COLO829 (cell line): ENCODE data around the gene CCDC13.

ENCODE experiments used
- DNase-seq: peaks from one replicate; pipeline ENCODE4 v3.0.0; 2012; ENCODE audit warnings: low spot score

CCDC13 gene

DNA sequence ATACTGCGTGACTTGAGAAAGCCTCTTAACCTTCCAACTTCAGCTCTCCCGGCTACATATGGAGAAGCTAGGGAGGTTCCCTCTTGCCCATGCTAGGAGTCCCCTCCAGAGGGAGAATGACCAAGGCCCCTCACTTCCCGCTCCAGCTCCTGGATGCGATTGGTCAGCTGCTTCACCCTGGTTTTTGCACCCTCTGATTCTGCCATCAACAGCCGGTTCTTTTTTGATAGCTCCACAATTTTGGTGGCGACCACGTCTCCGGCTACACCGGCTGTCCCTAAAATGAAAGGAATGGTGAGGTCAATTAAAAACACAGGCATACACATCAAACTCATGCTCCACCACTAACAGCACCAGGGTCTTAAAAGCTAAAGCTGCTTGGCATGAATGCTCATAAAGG, 20.6 kb downstream of the CCDC13 start:
- DNase-seq, result no peak

DNA sequence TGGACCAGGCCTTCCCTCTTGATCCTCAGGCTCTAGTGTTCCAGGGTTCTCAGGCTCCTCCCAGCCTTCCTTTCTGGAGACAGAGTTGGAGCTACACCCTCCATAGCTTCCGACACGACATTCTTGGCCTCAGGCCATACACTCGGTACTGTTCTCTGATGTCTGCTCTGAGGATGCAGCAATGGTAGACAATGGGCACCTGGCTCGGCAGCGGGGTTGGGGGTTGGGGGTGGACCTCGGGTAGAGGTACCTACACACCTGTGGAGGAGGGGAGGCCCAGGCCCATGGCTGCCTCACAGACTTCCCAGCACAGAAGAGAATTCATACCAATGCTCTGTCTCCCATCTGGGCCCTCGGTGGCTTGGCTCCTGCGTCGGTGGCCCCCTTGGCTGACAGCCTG, 21.4 kb downstream of the CCDC13 start:
- no peak for DNase-seq

DNA sequence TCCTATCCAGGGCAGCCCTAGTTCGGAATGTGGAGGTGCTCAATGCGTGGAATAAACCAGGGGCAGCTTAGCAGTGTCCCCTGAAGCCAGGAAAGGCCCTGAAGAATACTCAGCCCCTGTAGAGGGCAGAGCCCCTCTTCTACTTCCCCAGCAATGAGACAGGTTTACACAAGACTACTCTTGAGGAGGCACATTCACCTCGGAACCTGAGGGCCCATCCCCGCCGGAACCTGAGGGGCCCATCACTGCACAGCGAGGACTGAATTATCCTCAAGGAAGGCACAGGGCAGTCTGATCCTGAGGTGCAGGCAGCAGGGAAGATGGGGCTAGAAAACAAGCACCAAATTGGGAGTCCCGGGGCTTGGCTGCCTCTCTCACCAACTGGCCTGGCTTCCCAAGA, 22.2 kb downstream of the CCDC13 start:
- DNase-seq, result no peak

DNA sequence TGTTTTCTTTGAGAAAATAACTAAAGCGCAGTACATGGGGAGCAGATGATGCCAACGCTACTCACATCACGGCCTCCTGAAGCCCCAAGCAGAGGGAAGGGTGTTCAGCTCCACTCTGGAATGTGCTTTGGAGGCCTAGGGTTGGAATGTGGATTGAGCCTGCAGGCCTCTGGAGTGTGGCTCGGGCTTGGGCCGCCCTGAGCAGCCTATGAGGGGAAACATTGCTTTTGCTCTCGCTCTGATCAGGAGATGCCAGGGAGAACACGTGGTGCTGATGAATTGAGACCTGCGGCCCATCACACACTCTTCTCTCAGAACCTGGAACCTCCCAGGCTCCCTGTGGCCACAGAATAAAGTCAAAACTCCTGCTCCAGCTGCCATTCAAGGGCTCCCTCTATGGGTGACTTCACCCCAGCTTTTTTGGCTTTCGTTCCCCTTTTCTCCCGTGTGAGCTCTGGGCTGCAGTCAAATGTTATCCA, 23.3 kb downstream of the CCDC13 start:
- no peak for DNase-seq

DNA sequence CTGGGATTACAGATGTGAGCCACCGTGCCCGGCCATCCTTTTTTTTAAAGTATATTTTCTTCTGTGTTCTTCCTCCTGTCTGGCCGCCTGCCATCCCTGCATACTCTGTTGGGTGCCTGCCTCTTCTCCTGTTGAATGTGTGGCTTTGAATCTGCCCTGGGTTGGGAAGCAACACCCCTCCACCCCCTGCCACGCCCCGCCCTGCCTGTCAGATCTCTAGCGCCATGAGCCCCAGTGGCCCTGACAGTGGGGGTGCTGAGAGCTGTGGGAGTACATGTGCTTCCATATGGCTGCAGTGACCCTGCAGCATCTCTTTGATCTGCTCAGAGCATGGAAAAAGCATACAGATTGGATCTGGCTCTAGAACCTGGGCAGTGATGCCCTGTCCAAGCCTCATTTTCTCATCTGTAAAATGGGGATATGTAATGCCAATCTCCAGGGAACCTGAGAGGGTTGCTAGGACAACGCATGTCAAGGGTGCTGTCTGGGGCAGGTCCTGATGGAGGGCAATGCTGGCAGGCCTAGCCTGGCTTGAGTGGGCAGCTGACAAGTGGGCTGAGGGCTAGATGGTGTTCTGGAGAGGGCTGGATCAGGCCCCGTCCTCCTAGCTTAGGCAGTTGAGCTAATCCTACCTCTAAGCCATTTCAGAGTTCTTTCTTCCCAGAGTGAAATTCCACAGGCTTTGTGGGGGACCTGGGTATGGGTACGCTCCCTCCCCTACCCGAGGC, 23.9 kb downstream of the CCDC13 start:
- no peak for DNase-seq

DNA sequence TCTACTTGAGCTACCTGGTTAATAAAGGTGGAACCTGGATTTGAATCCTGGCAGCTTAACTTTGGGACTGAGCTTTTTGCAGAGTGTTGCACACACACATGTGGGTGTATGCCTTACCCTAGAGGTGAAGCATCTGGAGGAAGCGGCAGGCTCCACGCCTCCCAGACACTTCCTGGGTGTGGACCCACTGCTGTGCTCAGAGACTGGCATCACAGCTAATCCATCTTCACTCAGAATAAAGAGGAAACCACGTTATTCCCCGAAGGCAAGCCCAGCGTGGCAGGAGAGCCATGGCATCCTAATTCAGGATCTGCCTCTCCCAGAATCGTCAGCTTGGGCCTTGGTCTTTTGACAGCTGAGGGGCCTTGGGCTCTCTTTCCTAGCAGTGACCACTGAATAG, 25.5 kb downstream of the CCDC13 start:
- DNase-seq, result no peak

DNA sequence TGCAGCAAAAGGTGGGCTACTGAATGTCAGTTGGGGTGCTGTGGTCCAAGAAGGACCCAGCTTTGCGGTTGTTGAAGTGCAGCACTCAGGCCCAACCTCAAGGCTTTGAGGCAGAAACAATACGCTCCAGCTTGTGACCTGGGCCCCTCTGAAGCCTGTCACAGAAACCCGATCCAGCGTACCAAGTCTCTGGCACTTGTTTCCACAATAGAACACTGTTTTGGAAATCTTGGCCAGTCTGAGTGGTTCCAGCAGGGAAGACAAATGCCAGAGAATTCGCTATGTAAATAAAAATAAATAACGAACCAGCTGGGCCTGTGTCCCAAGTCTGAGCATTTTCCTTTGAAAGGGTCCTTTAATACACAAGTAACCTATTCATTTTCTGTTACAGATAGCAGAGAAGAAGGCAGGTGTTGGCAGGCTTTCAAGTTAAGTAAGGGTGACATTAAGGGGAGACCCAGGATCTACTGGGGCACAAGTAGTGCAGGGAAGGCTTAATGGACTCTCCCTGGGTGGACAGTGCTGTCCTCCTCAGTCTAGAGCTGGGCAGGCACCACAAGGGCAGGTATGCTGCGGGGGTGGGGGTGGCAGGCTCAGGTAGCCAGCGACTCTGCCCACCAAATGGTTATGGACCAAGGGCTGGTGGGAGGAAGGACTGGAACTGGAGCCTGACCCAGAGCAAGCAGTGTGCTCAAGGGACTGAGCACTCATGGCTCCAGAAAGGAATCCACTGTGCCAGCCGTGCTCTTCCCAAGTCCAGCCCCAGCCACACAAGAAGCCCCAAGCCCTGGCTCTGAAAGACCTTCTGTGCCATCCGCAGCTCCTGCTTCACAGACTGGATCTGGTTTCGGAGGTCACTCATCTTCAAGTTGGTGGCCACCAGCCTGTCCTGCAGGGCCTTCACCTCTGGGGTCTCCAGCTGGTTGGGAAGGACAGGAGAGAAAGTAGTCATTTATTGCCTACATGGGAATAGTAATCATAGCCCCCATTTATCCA, 26.3 kb downstream of the CCDC13 start:
- no peak for DNase-seq

DNA sequence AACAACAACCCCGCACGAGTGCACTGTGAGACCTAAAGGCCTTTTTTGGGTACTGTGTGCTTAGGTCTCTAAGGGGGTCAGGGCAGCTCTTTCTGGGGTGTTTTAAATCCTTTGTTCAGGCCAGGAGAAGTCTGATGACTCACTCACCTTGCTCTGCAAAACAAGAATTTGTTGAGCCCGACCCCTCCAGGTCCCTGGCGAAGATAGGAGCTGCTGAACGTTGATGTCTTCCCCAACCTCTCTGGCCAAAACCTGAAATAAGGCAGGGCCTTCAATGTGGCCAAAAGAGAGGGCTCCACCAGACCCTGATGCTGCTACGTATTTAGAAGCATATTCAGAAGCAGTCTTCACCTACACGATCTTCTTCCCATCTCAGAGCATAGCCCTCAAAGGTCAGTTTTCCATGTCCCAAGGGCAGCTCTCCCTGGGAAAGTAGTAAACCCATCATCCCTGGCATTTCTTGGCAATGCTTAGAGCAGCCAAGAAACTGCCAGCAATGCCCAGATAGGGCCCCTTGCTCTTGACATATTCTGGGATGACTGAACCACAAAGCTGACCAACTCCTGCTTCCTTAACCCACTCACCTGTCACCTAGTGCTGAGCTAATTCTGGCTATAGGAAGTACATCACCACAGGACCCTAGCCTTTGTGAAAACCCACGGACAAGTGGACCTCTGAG, 27.1 kb downstream of the CCDC13 start:
- DNase-seq, result no peak

DNA sequence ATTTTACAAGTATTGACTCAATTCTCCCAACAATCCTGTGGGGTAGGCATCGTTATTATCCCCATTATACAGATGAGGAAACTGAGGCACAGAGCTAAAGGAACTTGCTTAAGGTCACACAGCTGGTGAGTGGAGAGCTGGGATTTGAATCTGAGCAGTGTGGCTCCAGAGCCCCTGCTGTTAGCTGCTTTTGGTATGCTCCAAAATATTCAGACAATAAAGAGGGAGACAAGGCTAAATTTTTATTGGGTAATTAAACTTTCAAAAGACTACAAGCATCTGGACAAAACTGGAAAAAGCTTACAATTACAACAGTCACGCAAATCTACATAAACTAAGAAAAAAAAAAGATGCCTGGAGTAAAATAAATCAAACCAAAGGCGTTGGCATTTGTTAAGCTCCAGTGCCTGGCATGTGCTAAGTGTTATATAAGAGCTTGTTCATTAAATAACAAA, 27.7 kb downstream of the CCDC13 start:
- no peak for DNase-seq

DNA sequence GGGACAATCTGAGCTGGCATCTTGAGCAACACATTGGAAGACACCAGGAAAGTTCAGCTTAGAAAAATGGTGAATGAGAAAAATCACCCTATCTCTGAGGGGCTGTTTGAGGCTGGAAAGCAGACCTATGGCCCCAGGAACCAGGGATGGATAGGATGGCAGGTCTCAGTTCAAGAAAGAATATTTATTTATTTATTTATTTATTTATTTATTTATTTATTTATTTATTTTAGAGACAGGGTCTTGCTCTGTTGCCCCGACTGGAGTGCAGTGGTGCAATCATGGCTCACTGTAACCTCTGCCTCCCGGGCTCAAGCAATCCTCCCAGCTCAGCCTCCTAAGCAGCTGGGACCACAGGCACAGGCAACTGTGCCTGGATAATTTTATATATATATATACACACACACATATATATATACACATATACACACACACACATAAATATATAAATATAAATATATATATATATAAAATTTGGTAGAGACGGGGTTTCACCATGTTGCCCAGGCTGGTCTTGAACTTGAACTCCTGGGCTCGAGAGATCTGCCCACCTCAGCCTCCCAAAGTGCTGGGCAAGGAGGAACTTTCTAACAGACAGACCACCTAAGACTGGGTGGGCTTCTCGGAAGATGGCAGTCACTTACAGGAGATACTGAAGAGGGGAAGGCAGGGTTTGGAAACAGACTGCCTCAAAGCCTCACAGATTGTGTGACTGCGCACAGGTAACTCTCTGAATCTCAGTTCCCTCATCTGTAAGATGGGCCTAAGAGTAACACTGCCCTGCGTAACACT, 29.7 kb downstream of the CCDC13 start:
- no peak for DNase-seq

DNA sequence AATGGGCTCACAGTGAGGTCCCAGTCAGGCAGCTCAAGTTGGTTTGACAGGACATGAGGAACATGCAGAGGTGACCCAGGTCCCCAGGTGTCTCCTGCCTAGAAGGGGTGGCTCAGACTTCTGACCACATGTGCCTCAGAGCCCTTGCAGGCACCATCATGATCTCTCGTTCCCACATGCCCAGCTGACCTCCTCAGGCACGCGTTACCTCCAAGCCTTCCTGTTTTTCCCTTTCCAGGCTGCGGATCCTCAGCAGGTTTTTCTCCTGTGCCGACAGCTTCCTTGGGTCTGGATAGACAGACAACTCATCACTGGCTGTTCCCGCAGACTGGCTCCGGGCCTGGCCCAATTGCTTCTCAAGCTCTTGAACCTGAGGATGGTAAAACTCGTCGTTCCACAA, 30.4 kb downstream of the CCDC13 start:
- DNase-seq, result no peak

DNA sequence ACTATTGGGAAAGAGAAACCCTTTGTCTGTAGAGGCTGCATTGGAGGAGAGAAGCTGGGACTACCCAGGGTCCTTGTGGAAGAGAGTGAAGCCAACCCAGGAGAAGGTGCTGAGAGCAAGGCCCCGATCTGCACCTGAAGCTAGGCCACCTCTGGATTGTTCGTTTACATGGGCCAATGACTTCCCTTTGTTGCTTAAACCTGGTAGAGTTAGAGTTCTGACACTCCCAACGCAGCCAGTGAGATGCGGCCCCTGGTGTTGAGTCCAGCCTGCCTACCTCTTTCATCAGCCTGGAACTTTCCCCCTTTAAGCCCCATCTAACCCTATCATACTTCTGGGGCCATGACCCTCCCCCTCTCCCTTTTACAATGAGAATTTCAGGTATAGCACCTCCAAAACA, 30.8 kb downstream of the CCDC13 start:
- DNase-seq, result no peak

DNA sequence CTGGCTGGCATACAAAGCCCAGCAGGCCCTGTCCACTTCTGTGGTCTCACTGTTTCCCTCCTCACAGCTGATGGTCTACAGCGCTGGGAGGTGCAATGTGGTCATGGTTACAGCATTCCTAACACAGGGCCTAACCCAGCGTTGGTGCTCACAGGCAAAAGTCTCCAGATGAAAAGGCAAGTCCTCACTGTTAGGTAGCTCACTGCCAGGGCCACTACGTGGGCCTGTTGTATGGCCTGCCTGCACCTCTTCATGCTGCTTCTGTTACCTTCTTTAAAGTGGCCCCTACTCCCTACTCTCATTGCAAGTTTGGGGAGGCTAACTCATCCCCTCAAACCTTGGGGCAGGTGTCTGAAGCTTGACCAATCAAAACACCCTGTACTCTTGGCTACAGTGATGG, 31.3 kb downstream of the CCDC13 start:
- no peak for DNase-seq

DNA sequence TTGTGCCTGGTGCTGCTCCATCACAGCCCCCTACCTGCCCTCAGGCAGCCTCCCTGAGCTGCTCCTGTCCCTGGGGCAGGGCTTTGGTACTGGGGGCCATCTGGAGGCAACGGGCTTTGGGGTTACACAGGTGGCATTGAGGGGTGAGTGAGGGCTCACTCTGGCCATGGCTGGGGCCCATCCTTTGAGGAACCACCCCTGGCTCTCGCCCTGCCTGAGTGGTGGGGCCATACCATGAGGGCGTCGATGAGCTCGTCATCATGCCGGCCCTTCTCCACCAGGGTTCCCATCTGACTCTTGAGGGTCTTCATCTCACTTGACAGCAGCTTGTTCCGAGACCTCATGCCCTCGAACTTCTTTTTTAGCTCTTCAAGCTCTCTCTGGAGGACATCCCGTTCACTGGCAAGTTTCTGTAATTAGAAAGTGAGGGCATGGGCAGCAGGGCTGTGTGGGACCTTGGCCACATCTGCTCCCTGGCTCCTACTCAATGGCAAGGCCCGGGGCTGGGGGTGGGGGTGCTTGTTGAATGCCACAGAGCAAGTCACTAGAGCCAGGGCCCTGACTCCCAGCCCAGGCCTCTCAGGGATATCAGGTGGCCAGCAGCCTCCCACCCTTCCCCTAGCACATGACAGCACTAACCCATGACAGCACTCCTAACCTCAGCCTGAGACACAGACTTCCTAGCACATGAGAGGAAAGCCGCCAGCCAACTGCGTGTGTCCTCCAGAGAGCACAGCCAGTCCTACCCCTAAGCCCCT, 33.5 kb downstream of the CCDC13 start:
- DNase-seq, result no peak

DNA sequence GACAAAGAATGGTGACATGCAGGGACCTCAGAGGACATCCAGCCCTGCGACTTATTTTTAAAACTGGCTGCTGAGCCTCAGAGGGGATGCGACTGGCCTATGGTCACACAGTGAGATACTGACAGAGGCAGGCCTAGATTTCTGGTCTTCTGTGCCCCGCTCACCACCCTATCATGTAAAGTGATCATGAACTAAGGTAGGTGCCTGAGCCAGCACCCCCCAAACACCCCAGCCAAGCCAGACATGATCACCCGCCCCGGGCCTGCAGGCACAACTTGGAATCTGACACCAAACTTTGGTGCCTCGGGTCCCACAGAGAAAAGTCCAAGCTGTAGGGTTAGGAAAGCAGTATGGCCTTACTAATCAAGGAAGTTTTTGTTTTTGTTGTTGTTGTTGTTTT, 36.5 kb downstream of the CCDC13 start:
- no peak for DNase-seq

DNA sequence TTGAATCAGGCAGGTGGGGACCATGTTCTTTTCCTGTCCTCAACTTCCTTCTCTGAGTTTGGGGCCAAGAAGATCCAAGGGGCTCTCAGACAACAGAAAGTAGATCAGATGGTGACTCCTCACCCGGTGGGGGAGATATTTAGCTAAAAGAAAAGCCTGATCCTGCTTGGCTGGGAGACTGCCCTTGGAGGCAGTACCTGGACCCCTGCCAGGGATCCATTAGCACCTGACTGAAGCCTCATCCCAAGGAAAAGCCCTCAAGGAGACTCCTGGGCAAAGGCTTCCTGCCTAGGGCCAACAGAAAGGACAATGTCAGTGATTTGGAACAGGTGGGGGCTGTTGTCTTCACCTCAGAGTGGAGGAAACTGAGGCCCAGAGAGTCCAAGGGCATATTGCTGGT, 37.0 kb downstream of the CCDC13 start:
- no peak for DNase-seq

DNA sequence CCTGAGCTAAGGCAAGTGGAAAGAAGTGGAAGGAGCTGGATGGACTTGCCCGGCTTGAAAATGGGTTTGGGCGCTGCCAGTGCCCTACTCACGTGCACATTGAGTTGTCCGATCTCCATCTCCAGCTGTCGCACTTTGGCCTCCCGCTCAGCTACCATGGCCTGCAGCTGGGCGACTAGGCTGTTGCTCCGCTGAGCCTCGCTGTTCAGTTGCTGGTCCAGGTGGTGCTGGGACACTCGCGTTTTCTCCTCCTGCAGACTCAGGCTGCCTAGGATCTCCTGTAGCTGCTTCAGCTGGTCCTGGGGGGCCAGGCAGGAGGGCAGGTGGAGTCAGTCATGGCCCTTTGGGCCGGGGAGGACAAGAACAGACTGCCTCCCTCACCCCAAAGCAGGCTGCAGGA, 37.4 kb downstream of the CCDC13 start:
- no peak for DNase-seq

DNA sequence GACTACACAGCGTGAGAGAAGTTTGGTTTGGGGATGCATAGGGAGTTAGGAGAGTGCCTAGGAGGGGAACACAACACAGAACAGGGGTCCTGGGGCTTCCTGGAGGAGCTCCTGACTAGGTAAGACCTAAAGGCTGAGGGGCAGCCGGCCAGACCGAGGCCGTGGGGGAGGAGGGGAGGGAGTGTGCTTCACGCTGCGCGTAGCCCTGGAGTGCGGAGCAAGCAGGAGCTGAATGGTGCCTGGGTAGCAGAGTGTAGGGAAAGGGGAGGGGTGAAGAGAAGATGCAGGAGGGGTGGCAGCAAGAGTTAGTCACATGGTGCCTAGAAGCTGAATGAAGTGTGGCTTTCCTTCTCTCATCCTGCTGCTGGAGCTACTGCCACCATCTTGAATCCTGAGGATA, 38.0 kb downstream of the CCDC13 start:
- no peak for DNase-seq

DNA sequence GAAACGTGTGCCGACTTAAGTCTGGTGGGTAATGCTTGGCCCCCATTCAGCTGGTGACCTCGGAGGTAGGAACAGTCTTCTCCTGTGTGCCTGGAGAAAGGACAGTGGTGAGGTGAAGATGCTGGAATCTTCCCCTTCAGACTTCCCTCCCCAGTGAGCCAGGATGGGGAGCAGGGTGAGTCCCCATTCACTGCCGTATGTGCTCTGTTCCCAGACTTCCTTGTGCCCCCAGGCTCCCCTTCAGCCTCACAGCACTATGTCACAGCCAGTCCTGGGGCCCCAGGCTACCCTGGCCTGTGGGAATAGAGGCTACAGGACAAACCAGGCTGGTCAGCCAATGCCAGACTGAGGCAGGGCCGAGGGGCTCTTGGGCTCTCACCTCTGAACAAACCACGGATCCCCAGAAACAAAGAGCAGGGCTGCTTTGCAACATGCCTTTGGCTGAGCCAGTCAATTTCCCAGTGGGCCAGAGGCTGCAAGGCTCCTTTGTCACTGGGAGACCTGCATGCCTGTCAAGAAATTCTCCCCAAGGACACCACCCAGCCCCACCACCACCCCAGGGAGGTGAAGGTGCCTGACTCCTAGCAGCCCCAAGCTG, 38.7 kb downstream of the CCDC13 start:
- no peak for DNase-seq

DNA sequence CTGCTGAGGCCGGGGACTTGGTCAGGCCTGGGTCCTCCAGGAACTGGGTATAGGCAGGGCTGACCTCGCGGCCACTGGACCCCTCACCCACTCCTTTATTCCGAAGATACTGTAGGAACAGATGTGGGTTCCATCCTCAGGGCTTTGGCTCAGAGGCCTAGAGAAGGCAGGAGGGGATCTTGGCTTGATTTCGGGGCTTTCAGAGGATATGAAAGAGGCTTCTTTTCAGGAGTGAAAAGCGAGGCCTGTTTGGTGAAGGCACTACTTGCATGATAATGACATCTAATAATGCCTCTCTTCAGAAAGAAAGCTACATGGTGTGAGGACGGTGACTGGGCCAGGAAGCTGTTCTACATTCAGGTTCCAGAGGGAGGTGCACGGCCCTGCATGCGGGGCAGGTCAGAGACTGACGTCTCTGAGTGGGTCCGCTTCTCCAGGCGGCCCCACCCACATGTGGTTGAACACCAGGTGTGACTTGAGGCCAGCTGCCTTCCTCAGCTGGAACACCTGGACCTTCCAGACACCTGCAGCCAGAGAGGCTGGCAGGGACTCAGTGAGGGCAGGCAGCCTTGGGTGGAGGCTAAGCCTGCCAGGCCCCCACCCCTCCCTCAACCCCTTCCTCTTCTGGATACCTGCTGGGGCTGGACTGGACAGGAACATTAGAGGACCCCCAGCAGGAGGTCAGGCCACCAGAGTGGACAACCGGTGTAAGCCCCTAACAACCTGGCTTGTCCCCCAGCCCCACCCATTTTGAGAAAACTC, 39.4 kb downstream of the CCDC13 start:
- DNase-seq, result no peak
